KMS-11 (cell line): ENCODE measurements around the gene ASS1.

Source experiments
- H2AFZ ChIP-seq: fragments of 200-600 bp; sonication (generic); 2 replicates; pipeline ENCODE4 v1.6.1; 2016; ENCODE audit warnings: antibody characterized with exemption, mixed run types, low read depth
- H3K27ac ChIP-seq: fragments of 200-600 bp; sonication (generic); 2 replicates; pipeline ENCODE4 v1.6.1; 2016; ENCODE audit warnings: mild to moderate bottlenecking, mixed run types
- H3K27me3 ChIP-seq: fragments of 200-600 bp; sonication (generic); 2 replicates; pipeline ENCODE4 v1.6.1; 2017; ENCODE audit warnings: mild to moderate bottlenecking, low read depth, mixed run types, moderate library complexity; ENCODE audit not compliant: insufficient read depth
- H3K36me3 ChIP-seq: fragments of 200-600 bp; sonication (generic); 2 replicates; pipeline ENCODE4 v1.6.1; 2017; ENCODE audit warnings: mild to moderate bottlenecking, mixed run types; ENCODE audit not compliant: insufficient read depth
- H3K4me1 ChIP-seq: fragments of 200-600 bp; sonication (generic); 2 replicates; pipeline ENCODE4 v1.6.1; 2016; ENCODE audit warnings: mild to moderate bottlenecking, low read depth, mixed run types; ENCODE audit not compliant: poor library complexity, severe bottlenecking
- H3K4me2 ChIP-seq: fragments of 200-600 bp; sonication (generic); 2 replicates; pipeline ENCODE4 v1.7.0; 2016; ENCODE audit warnings: mild to moderate bottlenecking, mixed run types
- H3K4me3 ChIP-seq: fragments of 200-600 bp; sonication (generic); IDR thresholded peaks from 2 replicates; pipeline ENCODE4 v1.6.1; 2017; ENCODE audit warnings: low read depth, low read length, mixed read lengths; ENCODE audit not compliant: insufficient read depth
- H3K79me2 ChIP-seq: fragments of 200-600 bp; sonication (generic); 2 replicates; pipeline ENCODE4 v1.6.1; 2016; ENCODE audit warnings: low read depth, mixed run types; ENCODE audit not compliant: insufficient read depth
- H3K9ac ChIP-seq: fragments of 200-600 bp; sonication (generic); 2 replicates; pipeline ENCODE4 v1.6.1; 2016; ENCODE audit warnings: mild to moderate bottlenecking, mixed run types
- H4K20me1 ChIP-seq: fragments of 200-600 bp; sonication (generic); 2 replicates; pipeline ENCODE4 v1.6.1; 2016; ENCODE audit warnings: mild to moderate bottlenecking, mixed run types; ENCODE audit not compliant: insufficient read depth
- TF ChIP-seq, protein P1 (sequence below): fragments of 200-600 bp; sonication (generic); conservative IDR thresholded peaks from 2 replicates; pipeline ENCODE4 v1.6.1; 2017; ENCODE audit warnings: low read depth, mild to moderate bottlenecking, antibody characterized with exemption, low read length, moderate library complexity, mixed read lengths

The ASS1 gene

DNA sequence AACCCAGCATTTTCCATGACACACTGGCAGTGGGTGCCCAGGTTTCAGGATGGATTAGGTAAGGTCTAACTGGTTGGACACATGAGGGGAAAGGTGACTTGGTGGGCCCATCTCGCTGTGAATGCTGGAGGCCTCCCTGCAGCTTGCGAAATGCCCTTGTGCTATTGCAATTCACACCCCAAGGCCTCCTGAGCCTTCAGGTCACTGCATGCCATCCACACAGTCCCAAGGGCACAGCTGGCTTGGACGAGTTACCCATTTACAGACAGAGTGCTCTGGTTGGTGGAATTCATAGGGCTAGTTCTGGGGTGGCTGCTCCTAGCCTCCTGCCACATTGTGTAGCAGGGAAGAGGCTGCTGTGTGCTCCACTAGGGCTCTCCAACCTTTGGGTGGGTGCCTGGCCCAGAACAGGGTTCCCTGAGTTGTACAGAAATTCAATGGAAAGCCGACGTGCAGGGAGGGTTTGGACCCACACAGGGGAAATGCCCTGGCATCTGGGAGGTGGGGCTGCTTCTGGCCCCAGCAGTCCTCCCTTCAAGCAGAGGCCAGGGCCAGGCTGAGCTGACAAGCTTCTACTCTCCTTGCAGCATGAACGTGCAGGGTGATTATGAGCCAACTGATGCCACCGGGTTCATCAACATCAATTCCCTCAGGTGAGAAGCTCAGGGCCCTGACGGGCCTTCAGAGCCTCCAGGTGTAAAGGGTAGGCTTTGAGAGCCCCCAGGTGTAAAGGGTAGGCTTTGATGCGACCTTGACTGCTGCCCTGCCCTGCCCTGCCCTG lies 54.3 kb downstream of the ASS1 start:
- Histone ChIP-seq H3K36me3 (no peaks in the 10 kb centered on the region), H4K20me1 (no peaks in the 10 kb centered on the region), H3K4me1 (no peaks in the 10 kb centered on the region), H3K4me2 (no peak overlapping the region), H3K9ac (no peak overlapping the region), H3K27ac (no peak overlapping the region), H3K79me2 (no peaks in the 10 kb centered on the region), H2AFZ (no peak overlapping the region), H3K4me3 (no peak overlapping the region), H3K27me3 (peaks cover 57% of the 10 kb centered on the region)
- TF ChIP-seq, protein P1, sequence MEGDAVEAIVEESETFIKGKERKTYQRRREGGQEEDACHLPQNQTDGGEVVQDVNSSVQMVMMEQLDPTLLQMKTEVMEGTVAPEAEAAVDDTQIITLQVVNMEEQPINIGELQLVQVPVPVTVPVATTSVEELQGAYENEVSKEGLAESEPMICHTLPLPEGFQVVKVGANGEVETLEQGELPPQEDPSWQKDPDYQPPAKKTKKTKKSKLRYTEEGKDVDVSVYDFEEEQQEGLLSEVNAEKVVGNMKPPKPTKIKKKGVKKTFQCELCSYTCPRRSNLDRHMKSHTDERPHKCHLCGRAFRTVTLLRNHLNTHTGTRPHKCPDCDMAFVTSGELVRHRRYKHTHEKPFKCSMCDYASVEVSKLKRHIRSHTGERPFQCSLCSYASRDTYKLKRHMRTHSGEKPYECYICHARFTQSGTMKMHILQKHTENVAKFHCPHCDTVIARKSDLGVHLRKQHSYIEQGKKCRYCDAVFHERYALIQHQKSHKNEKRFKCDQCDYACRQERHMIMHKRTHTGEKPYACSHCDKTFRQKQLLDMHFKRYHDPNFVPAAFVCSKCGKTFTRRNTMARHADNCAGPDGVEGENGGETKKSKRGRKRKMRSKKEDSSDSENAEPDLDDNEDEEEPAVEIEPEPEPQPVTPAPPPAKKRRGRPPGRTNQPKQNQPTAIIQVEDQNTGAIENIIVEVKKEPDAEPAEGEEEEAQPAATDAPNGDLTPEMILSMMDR: no peak

DNA sequence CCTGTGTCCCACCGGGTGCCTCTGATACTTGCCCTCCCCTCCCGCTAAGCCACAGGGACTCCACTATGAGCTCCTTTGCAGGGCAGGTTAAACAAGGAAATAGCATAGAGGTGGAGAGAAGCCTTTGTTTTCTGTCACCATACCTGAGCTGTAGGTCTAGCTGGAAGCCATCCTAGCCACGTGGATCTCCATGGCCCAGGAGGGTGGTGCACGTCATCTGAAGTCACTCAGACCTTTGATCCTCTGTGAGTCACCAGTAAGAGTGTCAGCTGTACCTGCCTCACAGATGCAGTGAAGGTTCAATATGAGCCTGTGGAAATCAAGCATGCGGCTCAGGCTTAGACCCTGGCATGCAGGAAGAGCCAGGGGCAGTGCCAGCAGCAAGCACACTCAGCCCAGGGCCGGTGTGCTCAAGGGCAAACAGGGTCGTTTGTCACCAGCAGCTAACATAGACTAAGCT lies 55.1 kb downstream of the ASS1 start:
- Histone ChIP-seq H3K27ac (no peak overlapping the region), H3K4me3 (no peak overlapping the region), H3K4me2 (no peak overlapping the region), H3K79me2 (no peaks in the 10 kb centered on the region), H4K20me1 (no peaks in the 10 kb centered on the region), H3K36me3 (no peaks in the 10 kb centered on the region), H2AFZ (no peak overlapping the region), H3K4me1 (no peaks in the 10 kb centered on the region), H3K27me3 (peaks cover 57% of the 10 kb centered on the region), H3K9ac (no peak overlapping the region)
- TF ChIP-seq, protein P1: no peak

- no peak overlapping the region for H3K9ac ChIP-seq
- H4K20me1 ChIP-seq: no peaks in the 10 kb centered on the region
- H3K27me3 ChIP-seq: peaks cover 62% of the 10 kb centered on the region
- H3K27ac ChIP-seq: no peak overlapping the region
- H3K4me1 ChIP-seq: no peaks in the 10 kb centered on the region
- no peak overlapping the region for H3K4me2 ChIP-seq
- TF ChIP-seq, protein P1: no peak
- H3K79me2 ChIP-seq: no peaks in the 10 kb centered on the region
- no peak overlapping the region for H2AFZ ChIP-seq
- H3K36me3 ChIP-seq: no peaks in the 10 kb centered on the region
- H3K4me3 ChIP-seq: no peak overlapping the region
Observed at GRCh38 chr9:130500340-130501180, 55.8 kb downstream of the ASS1 start.

DNA sequence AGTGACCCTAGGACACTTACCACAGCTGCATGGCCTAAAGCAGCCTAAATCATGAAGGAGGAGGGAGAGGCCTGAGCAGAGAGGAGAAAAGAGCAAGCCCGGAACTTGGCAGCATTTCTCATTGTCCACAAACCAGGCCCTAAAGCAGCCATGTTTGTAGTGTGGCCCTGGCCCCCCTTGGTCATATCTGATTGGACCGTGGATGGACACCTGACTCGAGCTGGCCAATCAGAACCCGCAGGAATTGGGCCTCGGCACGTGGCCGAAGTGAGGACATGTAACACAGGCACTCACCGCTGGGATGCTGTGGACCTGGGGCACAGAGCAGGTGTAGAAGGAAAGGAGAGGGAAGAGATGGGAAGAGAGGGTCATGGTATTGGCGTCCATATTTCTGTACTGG lies 56.9 kb downstream of the ASS1 start:
- TF ChIP-seq, protein P1: no peak
- no peak overlapping the region for H3K4me2 ChIP-seq
- H3K4me1 ChIP-seq: no peaks in the 10 kb centered on the region
- H3K4me3 ChIP-seq: no peak overlapping the region
- no peaks in the 10 kb centered on the region for H3K79me2 ChIP-seq
- peaks cover 59% of the 10 kb centered on the region for H3K27me3 ChIP-seq
- H3K9ac ChIP-seq: no peak overlapping the region
- no peaks in the 10 kb centered on the region for H4K20me1 ChIP-seq
- H3K27ac ChIP-seq: no peak overlapping the region
- no peaks in the 10 kb centered on the region for H3K36me3 ChIP-seq
- no peak overlapping the region for H2AFZ ChIP-seq
